ENCODE data around the gene CEP78. TPM values are rescaled to one million over a fixed set of nuclear protein-coding genes. Genes with fewer than 3 reads are reported as not detected.
A peak's percentile ranks its signal among the peaks of the same experiment; 100 is the strongest.
"Not testable (repeated sequence)": the region's sequence is repeated elsewhere in the genome, so short reads cannot be mapped to it uniquely, and the experiment has no call there.

CEP78 gene
- total RNA-seq, 1 donor from 2014 or later: 33.7 TPM

- H3K4me3 Mint-ChIP-seq (ENCODE audit: low read depth): no peak overlapping the region
- peaks cover 5% of the 10 kb centered on the region for H3K4me1 Mint-ChIP-seq (ENCODE audit: low read depth)
- DNase-seq (ENCODE audit: low spot score): no peak
- no peaks in the 10 kb centered on the region for H3K9me3 Mint-ChIP-seq
- no peak overlapping the region for H3K27ac Mint-ChIP-seq
- H3K27me3 Mint-ChIP-seq (ENCODE audit: low read depth): no peaks in the 10 kb centered on the region
- intact Hi-C loops (cut with micrococcal nuclease): no loop called here
- H3K36me3 Mint-ChIP-seq (ENCODE audit: low read depth): peaks cover 6% of the 10 kb centered on the region
Observed at GRCh38 chr9:78278177-78278777, 42.4 kb downstream of the CEP78 start.

- intact Hi-C loops (cut with micrococcal nuclease): no loop called here
- H3K27ac Mint-ChIP-seq: no peak overlapping the region
- DNase-seq (ENCODE audit: low spot score): no peak
- no peaks in the 10 kb centered on the region for H3K9me3 Mint-ChIP-seq
- H3K36me3 Mint-ChIP-seq (ENCODE audit: low read depth): peaks cover 5% of the 10 kb centered on the region
- H3K27me3 Mint-ChIP-seq (ENCODE audit: low read depth): no peaks in the 10 kb centered on the region
- H3K4me3 Mint-ChIP-seq (ENCODE audit: low read depth): no peak overlapping the region
- H3K4me1 Mint-ChIP-seq (ENCODE audit: low read depth): peaks cover 5% of the 10 kb centered on the region
Observed at GRCh38 chr9:78278801-78279200, 42.9 kb downstream of the CEP78 start.

- Mint-ChIP-seq H3K27me3 (ENCODE audit: low read depth) (peaks cover 2% of the 10 kb centered on the region), H3K4me1 (ENCODE audit: low read depth) (peaks cover 5% of the 10 kb centered on the region), H3K27ac (no peak overlapping the region), H3K9me3 (no peaks in the 10 kb centered on the region), H3K4me3 (ENCODE audit: low read depth) (no peak overlapping the region), H3K36me3 (ENCODE audit: low read depth) (no peaks in the 10 kb centered on the region)
- intact Hi-C loops (cut with micrococcal nuclease): no loop called here
- no peak for DNase-seq (ENCODE audit: low spot score)
Observed at GRCh38 chr9:78280982-78281668, 45.2 kb downstream of the CEP78 start.

- H3K27ac Mint-ChIP-seq; DNase-seq (ENCODE audit: low spot score); H3K36me3 Mint-ChIP-seq (ENCODE audit: low read depth): not testable (repeated sequence)
Observed at GRCh38 chr9:78284181-78284580, 48.3 kb downstream of the CEP78 start.

DNA sequence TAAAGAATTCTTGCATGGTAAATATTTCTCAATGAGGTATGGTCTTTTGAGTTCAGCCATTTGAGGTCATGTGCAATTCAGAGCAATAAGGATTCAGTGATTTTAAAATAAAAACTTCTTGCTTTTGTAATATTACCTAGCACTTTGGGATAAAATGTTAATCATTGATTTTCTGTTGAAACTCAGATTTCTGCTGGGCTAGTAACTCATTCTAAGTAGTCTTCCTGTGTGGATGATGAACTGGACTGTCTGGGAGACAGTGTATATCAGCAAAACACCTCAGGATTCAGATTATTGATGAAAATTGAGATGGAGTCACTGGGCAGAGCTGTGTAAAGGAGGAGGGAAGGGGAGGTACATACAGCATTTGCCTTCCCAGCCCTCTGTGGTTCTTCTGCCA is 50.2 kb downstream of the CEP78 start:
- intact Hi-C loops (cut with micrococcal nuclease): no loop called here
- no peak overlapping the region for H3K4me3 Mint-ChIP-seq (ENCODE audit: low read depth)
- H3K4me1 Mint-ChIP-seq (ENCODE audit: low read depth): peaks cover 1% of the 10 kb centered on the region
- no peak for DNase-seq (ENCODE audit: low spot score)
- no peaks in the 10 kb centered on the region for H3K9me3 Mint-ChIP-seq
- H3K36me3 Mint-ChIP-seq (ENCODE audit: low read depth): no peaks in the 10 kb centered on the region
- H3K27ac Mint-ChIP-seq: no peak overlapping the region
- H3K27me3 Mint-ChIP-seq (ENCODE audit: low read depth): peaks cover 2% of the 10 kb centered on the region

More at GRCh38 chr9:78284181-78284580, 48.3 kb downstream of the CEP78 start:
- H3K4me3 Mint-ChIP-seq (ENCODE audit: low read depth); H3K9me3 Mint-ChIP-seq; intact Hi-C loops (cut with micrococcal nuclease); H3K4me1 Mint-ChIP-seq (ENCODE audit: low read depth); H3K27me3 Mint-ChIP-seq (ENCODE audit: low read depth): not testable (repeated sequence)

DNA sequence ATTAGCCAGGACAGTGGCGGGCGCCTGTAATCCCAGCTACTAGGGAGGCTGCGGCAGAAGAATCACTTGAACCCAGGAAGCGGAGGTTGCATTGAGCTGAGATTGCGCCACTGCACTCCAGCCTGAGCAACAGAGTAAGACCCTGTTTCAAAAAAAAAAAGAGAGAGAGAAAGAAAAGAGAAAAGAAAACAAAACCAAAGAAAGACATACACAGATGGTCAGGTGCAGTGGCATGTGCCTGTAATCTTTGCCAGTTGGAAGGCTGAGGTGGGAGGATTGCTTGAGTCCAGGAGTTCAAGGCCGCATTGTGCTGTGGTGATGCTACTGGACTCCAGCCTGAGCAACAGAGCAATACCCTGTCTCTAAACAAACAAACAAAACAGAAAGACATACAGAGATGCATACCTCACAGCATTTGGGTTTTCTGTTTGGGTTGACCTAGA is 51.1 kb downstream of the CEP78 start:
- H3K27ac Mint-ChIP-seq: no peak overlapping the region

DNA sequence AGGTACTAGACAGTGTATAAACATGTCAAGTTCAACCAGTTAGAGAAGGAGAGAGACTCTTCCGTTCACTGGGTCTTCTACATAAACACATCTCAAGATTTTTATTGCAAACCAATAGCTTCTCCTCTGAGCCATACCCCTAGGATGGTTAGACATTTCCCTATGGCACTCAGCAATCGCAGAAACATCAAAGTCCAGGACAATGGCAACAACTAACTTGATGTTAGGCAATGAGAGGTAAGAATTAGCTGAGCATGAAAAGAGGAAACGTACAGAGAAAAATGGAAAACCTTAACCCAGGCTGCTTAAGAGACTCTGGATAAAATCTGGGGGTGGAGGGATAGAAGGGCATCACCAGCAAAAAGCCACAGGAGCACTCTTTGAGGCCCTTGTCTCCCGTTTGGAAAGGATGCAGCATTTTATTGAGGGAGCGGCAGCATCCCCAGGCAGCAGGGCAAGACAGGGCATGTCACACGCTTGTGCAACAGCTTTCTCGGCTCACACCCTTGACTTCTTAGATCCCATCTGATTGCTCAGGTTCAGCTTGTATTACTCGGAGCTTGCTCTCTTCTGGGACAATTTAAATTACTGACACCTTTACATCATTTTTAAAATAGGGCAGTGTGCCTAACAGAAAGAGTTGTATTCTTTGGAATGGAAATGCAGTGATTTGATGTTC is 52.5 kb downstream of the CEP78 start:
- no peaks in the 10 kb centered on the region for H3K9me3 Mint-ChIP-seq
- H3K4me1 Mint-ChIP-seq (ENCODE audit: low read depth): peaks cover 15% of the 10 kb centered on the region
- no peak overlapping the region for H3K4me3 Mint-ChIP-seq (ENCODE audit: low read depth)
- no peak for DNase-seq (ENCODE audit: low spot score)
- H3K36me3 Mint-ChIP-seq (ENCODE audit: low read depth): no peaks in the 10 kb centered on the region
- peaks cover 2% of the 10 kb centered on the region for H3K27me3 Mint-ChIP-seq (ENCODE audit: low read depth)
- H3K27ac Mint-ChIP-seq: no peak overlapping the region
- intact Hi-C loops (cut with micrococcal nuclease): no loop called here

More for the DNA sequence above, 51.1 kb downstream of the CEP78 start:
- no peaks in the 10 kb centered on the region for H3K36me3 Mint-ChIP-seq (ENCODE audit: low read depth)
- intact Hi-C loops (cut with micrococcal nuclease): no loop called here
- H3K4me3 Mint-ChIP-seq (ENCODE audit: low read depth): no peak overlapping the region
- no peaks in the 10 kb centered on the region for H3K9me3 Mint-ChIP-seq
- no peak for DNase-seq (ENCODE audit: low spot score)
- H3K4me1 Mint-ChIP-seq (ENCODE audit: low read depth): peaks cover 5% of the 10 kb centered on the region
- H3K27me3 Mint-ChIP-seq (ENCODE audit: low read depth): peaks cover 2% of the 10 kb centered on the region

- H3K36me3 Mint-ChIP-seq (ENCODE audit: low read depth): no peaks in the 10 kb centered on the region
- DNase-seq (ENCODE audit: low spot score): no peak
- no peaks in the 10 kb centered on the region for H3K9me3 Mint-ChIP-seq
- no peak overlapping the region for H3K4me3 Mint-ChIP-seq (ENCODE audit: low read depth)
- H3K27ac Mint-ChIP-seq: no peak overlapping the region
- peaks cover 18% of the 10 kb centered on the region for H3K4me1 Mint-ChIP-seq (ENCODE audit: low read depth)
- intact Hi-C loops (cut with micrococcal nuclease): no loop called here
- peaks cover 2% of the 10 kb centered on the region for H3K27me3 Mint-ChIP-seq (ENCODE audit: low read depth)
Observed at GRCh38 chr9:78289474-78289873, 53.6 kb downstream of the CEP78 start.

GRCh38 chr9:78291240-78291925 is 55.5 kb downstream of the CEP78 start:
- Mint-ChIP-seq H3K9me3 (no peaks in the 10 kb centered on the region), H3K27me3 (ENCODE audit: low read depth) (no peaks in the 10 kb centered on the region), H3K36me3 (ENCODE audit: low read depth) (no peaks in the 10 kb centered on the region), H3K27ac (no peak overlapping the region), H3K4me1 (ENCODE audit: low read depth) (peaks cover 26% of the 10 kb centered on the region), H3K4me3 (ENCODE audit: low read depth) (no peak overlapping the region)
- intact Hi-C loops (cut with micrococcal nuclease): no loop called here
- no peak for DNase-seq (ENCODE audit: low spot score)

DNA sequence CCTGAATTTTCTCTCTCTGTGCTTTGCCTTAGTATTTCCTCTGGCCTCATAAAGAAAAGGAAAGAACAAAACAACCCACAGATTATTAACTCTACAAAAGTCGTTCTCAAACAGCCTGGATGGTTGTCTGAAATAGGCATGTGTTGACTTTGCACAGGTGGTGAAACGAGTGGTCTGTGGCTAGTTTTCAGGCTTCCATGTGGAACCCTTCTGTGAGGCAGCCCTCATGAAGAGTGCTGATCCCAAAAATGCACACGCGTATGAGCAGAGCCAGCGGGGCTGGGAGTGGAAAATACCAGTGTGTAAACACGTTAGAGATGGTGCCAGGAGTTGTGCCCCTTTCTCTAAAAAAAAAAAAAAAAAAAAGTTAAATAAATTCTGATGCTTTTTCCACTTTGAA is 56.2 kb downstream of the CEP78 start:
- H3K36me3 Mint-ChIP-seq (ENCODE audit: low read depth): no peaks in the 10 kb centered on the region
- peaks cover 30% of the 10 kb centered on the region for H3K4me1 Mint-ChIP-seq (ENCODE audit: low read depth)
- intact Hi-C loops (cut with micrococcal nuclease): no loop called here
- no peaks in the 10 kb centered on the region for H3K27me3 Mint-ChIP-seq (ENCODE audit: low read depth)
- H3K27ac Mint-ChIP-seq: no peak overlapping the region
- no peaks in the 10 kb centered on the region for H3K9me3 Mint-ChIP-seq
- no peak for DNase-seq (ENCODE audit: low spot score)
- no peak overlapping the region for H3K4me3 Mint-ChIP-seq (ENCODE audit: low read depth)

DNA sequence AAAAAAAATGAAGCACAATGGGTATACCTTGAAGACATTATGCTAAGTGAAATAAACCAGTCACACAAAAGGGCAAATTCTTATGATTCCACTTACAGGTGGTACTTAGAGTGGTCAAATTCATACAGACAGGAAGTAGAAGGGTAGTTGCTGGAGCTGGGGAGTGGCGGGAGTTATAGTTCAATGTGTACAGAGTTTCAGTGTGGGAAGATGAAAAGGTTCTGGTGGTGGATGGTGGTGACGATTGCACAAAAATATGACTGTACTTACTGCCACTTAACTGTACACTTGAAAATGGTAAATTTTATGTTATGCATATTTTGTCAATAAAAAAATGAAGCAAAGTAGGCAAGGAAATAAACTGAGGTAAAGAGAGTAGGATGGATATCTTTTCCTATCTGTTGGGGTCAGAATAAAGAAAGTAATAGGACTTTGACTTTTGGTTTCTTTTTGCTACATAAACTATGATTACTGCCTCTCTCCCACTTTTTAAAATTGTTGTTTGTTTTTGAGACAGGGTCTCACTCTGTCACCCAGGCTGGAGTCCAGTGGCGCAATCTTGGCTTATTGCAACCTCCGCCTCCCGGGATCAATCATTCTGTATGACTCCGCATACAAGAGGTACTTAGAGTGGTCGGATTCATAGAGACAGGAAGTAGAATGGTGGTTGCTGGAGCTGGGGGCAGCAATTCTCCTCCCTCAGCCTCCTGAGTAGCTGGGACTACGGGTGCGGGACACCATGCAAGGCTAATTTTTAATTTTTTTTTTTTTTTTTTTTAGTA is 57.0 kb downstream of the CEP78 start:
- intact Hi-C loops (cut with micrococcal nuclease): no loop called here
- no peak for DNase-seq (ENCODE audit: low spot score)
- no peaks in the 10 kb centered on the region for H3K27me3 Mint-ChIP-seq (ENCODE audit: low read depth)
- no peaks in the 10 kb centered on the region for H3K9me3 Mint-ChIP-seq
- peaks cover 4% of the 10 kb centered on the region for H3K36me3 Mint-ChIP-seq (ENCODE audit: low read depth)
- H3K27ac Mint-ChIP-seq: peak overlapping the region; percentile 75
- H3K4me3 Mint-ChIP-seq (ENCODE audit: low read depth): peak overlapping the region; percentile 69
- peaks cover 30% of the 10 kb centered on the region for H3K4me1 Mint-ChIP-seq (ENCODE audit: low read depth)

Measured in activated T-helper 2 cell treated with anti-CD3 and anti-CD28 coated beads, Interferon-gamma antibody, Interleukin-2, Interleukin-4, amounts not matched to agents 10 μg/mL and 5 μg/mL and 100 μg/mL, durations not matched to agents 14 hours and 24 hours and 36 hours (primary cell).